Breast epithelium (tissue), 3 donors: ENCODE measurements around the gene PARD6A.

Experiments used
- CTCF ChIP-seq, 3 donors: fragments of 450-650 bp; IDR thresholded peaks; one replicate each; pipeline ENCODE4 v1.5.1; 2016 to 2017; ENCODE audit warnings: antibody characterized with exemption in 3 of 3, mild to moderate bottlenecking in 3 of 3, moderate library complexity in 3 of 3
- POLR2A ChIP-seq: fragments of 450-650 bp; IDR thresholded peaks from one replicate; pipeline ENCODE4 v1.6.1; 2016; ENCODE audit warnings: antibody characterized with exemption, mild to moderate bottlenecking, moderate library complexity
- POLR2AphosphoS5 ChIP-seq, 3 donors: sonication (generic); formaldehyde crosslinking; IDR thresholded peaks; one replicate each; pipeline ENCODE4 v1.6.1; 2017; ENCODE audit warnings: antibody characterized with exemption in 3 of 3

GRCh38 chr16:67703626-67704025, 42.9 kb downstream of the PARD6A start:
- TF ChIP-seq POLR2A = no peak
- no peak for TF ChIP-seq CTCF (IDR thresholded peaks at IDR 0.05)
- no peak for TF ChIP-seq POLR2AphosphoS5 (IDR thresholded peaks at IDR 0.05)
